Measurements from ENCODE around the gene COQ3.

Gene COQ3

GRCh38 chr6:99330159-99330558 lies 63.8 kb downstream of the COQ3 start:
- DNase-seq = peak; percentile 59

- DNase-seq = no peak
Measured at GRCh38 chr6:99324996-99325395, 69.0 kb downstream of the COQ3 start.
